ENCODE results near the gene HSPBP1. TPM values are rescaled to one million over a fixed set of nuclear protein-coding genes. Genes with fewer than 3 reads are reported as not detected.

The HSPBP1 gene
- total RNA-seq, 4 donors from 2014 or later, result 28.5 to 44.0 (median 32.2) TPM

DNA sequence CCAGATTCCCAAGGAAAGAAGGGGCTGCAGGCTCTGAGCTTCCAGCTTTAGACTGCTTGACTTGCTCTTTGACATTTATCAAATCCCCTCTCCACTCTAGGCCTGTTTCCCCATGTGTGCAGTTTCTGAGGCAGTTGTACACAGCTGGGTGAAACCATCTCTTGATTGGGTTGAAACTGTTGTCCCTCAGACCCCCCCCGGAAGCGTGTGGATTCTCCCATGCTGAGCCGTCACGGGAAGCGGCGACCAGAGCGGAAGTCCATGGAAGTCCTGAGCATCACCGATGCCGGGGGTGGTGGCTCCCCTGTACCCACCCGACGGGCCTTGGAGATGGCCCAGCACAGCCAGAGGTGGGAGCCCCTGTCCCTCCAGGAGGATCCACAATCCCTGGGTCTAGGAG is 23.6 kb upstream of the HSPBP1 start:
- H3K4me3 ChIP-seq, result no peak overlapping the region
- no peak for DNase-seq (ENCODE audit: extremely low spot score)
- no peaks in the 10 kb centered on the region for H3K9me3 ChIP-seq
- H3K27ac ChIP-seq (replicated peaks in 1 of 4), result no peak overlapping the region
- WGBS, result 92% methylated on average over 2 of the region's 11 CpGs
- intact Hi-C loops (cut with DNase I), result loop anchor here (5.0 to 10.0 kb wide), 3 partner anchors 39 to 111 kb away; partner anchors contain the start of gene TMEM238
- H3K36me3 ChIP-seq, result peaks cover 3 to 65% (median 37%) of the 10 kb centered on the region in 4 donors
- TF ChIP-seq, protein P1, sequence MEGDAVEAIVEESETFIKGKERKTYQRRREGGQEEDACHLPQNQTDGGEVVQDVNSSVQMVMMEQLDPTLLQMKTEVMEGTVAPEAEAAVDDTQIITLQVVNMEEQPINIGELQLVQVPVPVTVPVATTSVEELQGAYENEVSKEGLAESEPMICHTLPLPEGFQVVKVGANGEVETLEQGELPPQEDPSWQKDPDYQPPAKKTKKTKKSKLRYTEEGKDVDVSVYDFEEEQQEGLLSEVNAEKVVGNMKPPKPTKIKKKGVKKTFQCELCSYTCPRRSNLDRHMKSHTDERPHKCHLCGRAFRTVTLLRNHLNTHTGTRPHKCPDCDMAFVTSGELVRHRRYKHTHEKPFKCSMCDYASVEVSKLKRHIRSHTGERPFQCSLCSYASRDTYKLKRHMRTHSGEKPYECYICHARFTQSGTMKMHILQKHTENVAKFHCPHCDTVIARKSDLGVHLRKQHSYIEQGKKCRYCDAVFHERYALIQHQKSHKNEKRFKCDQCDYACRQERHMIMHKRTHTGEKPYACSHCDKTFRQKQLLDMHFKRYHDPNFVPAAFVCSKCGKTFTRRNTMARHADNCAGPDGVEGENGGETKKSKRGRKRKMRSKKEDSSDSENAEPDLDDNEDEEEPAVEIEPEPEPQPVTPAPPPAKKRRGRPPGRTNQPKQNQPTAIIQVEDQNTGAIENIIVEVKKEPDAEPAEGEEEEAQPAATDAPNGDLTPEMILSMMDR (IDR thresholded peaks at IDR 0.05), result no peak
- TF ChIP-seq EP300 (IDR thresholded peaks at IDR 0.05) (no peak), POLR2A (IDR thresholded peaks at IDR 0.05; ENCODE audit: low read depth) (no peak), POLR2AphosphoS5 (IDR thresholded peaks at IDR 0.05) (no peak)
- H3K27me3 ChIP-seq, result no peaks in the 10 kb centered on the region
- peaks cover 9 to 12% (median 10%) of the 10 kb centered on the region in 4 donors for H3K4me1 ChIP-seq

DNA sequence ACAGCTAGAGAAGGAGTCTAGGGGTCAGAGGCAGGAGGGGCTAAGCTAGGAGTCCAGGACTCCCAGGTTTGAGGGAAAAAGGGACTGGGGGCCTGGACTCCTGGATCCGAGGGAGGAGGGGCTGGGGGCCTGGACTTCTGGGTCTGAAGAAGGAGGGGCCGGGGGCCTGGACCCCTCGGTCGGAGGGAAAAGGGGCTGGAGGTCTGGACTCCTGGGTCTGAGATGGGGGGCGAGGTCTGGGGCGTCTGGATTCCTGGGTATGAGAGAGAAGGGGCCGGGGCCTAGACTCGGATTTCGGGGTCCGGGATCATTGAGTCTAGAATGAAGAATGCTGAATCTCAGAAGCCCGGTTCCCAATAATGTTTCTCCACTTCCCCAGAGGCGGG is 22.4 kb upstream of the HSPBP1 start:
- H3K4me1 ChIP-seq, result peaks cover 9 to 12% (median 10%) of the 10 kb centered on the region in 4 donors
- H3K27me3 ChIP-seq, result no peaks in the 10 kb centered on the region
- no peak for TF ChIP-seq POLR2AphosphoS5 (IDR thresholded peaks at IDR 0.05)
- no peak for TF ChIP-seq EP300 (IDR thresholded peaks at IDR 0.05)
- no peak for TF ChIP-seq POLR2A (IDR thresholded peaks at IDR 0.05; ENCODE audit: low read depth)
- TF ChIP-seq, protein P1 (IDR thresholded peaks at IDR 0.05), result no peak
- 67% methylated on average over 11 of the region's 12 CpGs for WGBS
- H3K36me3 ChIP-seq, result peaks cover 3 to 68% (median 38%) of the 10 kb centered on the region in 4 donors
- intact Hi-C loops (cut with DNase I), result loop anchor here (5.0 to 10.0 kb wide), 3 partner anchors 40 to 112 kb away; partner anchors contain the start of gene TMEM238
- no peaks in the 10 kb centered on the region for H3K9me3 ChIP-seq
- DNase-seq (ENCODE audit: extremely low spot score), result no peak
- peak overlapping the region in 1 of 4 donors; percentile 50 for H3K4me3 ChIP-seq
- peak overlapping the region in 1 of 4 donors; percentile 10 for H3K27ac ChIP-seq (replicated peaks in 1 of 4)

DNA sequence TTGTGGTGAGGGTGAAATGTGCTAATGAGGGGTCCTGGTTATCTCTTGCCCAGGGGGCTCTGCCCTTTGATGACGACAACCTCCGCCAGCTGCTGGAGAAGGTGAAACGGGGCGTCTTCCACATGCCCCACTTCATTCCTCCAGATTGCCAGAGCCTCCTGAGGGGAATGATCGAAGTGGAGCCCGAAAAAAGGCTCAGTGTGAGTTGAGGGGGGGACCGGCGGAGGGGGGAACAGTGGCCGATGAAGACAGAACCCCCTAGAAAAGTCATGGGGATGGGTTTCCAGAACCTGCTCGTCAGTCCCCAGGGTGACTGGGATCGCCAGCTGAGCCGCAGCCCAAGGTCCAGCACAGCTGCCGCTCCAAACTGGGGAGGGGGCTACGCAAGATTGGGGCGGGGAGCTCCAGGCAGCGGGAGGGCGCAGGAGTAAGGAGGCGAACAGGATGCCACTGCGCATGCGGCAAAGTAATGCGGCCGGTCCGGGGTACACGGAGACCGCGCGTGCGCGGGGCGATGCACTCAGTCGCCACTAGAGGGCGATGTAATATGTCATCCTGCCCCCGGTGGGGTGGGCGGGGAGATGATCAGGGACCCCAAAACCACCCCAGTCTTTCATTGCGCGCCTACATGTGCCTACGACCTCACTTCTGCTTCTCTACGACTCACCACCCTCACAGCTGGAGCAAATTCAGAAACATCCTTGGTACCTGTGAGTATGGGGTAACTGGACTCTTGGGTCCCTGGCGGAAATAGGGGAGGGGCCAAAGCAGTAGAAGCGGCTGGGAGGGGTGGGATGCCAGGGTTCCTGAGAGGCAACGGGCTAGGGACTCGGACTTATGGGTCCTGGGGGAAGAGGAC is 21.8 kb upstream of the HSPBP1 start:
- Histone ChIP-seq H3K27ac (replicated peaks in 1 of 4) (peak overlapping the region in 1 of 4 donors; percentile 10), H3K4me1 (peaks cover 9 to 12% (median 10%) of the 10 kb centered on the region in 4 donors), H3K4me3 (peak overlapping the region; percentile 36 to 50 (median 38)), H3K9me3 (no peaks in the 10 kb centered on the region), H3K27me3 (no peaks in the 10 kb centered on the region), H3K36me3 (peaks cover 1 to 67% (median 33%) of the 10 kb centered on the region in 4 donors)
- 18% methylated on average over 30 of the region's 42 CpGs for WGBS
- intact Hi-C loops (cut with DNase I), result loop anchor here (5.0 to 10.0 kb wide), 3 partner anchors 41 to 113 kb away; partner anchors contain the start of gene TMEM238
- peak; percentile 94 for DNase-seq (ENCODE audit: extremely low spot score)
- TF ChIP-seq POLR2AphosphoS5 (IDR thresholded peaks at IDR 0.05) (peak in 1 of 2 donors; percentile 88), EP300 (IDR thresholded peaks at IDR 0.05) (no peak), POLR2A (IDR thresholded peaks at IDR 0.05; ENCODE audit: low read depth) (no peak)
- TF ChIP-seq, protein P1 (IDR thresholded peaks at IDR 0.05), result peak in 2 of 3 experiments; percentile 98 to 99

DNA sequence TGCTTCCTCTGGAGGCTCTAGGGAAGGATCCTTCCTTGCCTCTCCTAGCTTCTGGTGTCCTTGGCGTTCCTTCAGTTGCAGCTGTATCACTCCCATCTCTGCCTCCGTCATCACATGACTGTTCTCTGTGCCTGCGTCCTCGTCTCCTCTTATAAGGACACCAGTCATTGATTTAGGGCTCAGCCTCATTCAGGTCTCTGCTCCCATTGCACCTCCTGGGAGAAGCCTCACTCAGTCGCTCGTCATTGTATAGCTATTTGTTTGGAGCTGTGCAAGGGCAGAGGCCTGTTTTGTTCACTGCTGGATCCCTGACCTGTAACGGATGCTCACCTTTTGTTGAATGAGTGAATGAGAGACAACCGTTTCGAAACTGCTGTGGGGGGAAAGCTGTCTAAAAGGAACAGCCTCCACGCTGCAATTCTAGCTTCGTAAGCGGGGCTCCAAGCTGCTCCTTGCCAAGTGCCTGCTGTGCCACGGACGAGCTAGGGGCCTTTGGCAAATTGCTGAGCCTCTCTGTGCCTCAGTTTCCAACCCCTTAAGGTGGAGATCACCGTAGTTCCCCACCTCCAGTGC is 21.1 kb upstream of the HSPBP1 start:
- Histone ChIP-seq H3K9me3 (no peaks in the 10 kb centered on the region), H3K4me1 (peaks cover 9 to 12% (median 10%) of the 10 kb centered on the region in 4 donors), H3K27me3 (no peaks in the 10 kb centered on the region), H3K36me3 (peaks cover 0 to 65% (median 29%) of the 10 kb centered on the region in 4 donors), H3K4me3 (no peak overlapping the region), H3K27ac (replicated peaks in 1 of 4) (peak overlapping the region in 1 of 4 donors; percentile 10)
- intact Hi-C loops (cut with DNase I), result loop anchor here (5.0 to 10.0 kb wide), 3 partner anchors 41 to 114 kb away; partner anchors contain the start of gene TMEM238
- no peak for TF ChIP-seq EP300 (IDR thresholded peaks at IDR 0.05)
- TF ChIP-seq POLR2A (IDR thresholded peaks at IDR 0.05; ENCODE audit: low read depth), result no peak
- no peak for TF ChIP-seq POLR2AphosphoS5 (IDR thresholded peaks at IDR 0.05)
- TF ChIP-seq, protein P1 (IDR thresholded peaks at IDR 0.05), result no peak
- DNase-seq (ENCODE audit: extremely low spot score), result no peak
- WGBS, result 64% methylated on average over 13 of the region's 15 CpGs
